Activated CD4-positive, alpha-beta T cell treated with anti-CD3 and anti-CD28 coated beads, Interleukin-2, amount 50 U/mL, for 1 hour (primary cell): ENCODE data around the gene MBD3L3.
"Not testable (repeated sequence)": the region's sequence is repeated elsewhere in the genome, so short reads cannot be mapped to it uniquely, and the experiment has no call there.

Experiments
- DNase-seq: peaks from one replicate; pipeline ENCODE4 v3.0.0-alpha.2; 2020

The MBD3L3 gene

DNA sequence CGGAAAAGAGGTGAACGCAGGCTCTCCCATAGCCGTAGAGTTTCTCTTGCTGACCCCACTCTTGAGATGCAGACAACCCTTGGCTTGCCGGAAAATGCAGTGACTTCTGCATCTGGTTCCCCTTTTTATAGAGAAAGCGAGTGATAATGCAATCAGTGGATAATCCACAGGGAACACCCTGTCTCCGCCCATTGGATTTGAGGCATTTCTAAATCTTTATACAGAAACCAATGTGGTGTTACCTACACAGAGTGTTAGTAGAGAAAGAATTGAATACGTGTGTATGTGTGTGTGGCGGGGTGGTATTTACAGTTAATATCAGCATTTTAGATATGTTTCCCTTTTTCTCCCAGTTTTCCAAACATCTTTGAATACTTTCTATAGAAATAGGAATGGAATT, at the start of gene MBD3L3:
TSS of gene MBD3L3 (minus strand) at position 101 of the 400 bp plus-strand sequence. CDS start at position 30, 71 bp downstream.
- DNase-seq, result not testable (repeated sequence)

DNA sequence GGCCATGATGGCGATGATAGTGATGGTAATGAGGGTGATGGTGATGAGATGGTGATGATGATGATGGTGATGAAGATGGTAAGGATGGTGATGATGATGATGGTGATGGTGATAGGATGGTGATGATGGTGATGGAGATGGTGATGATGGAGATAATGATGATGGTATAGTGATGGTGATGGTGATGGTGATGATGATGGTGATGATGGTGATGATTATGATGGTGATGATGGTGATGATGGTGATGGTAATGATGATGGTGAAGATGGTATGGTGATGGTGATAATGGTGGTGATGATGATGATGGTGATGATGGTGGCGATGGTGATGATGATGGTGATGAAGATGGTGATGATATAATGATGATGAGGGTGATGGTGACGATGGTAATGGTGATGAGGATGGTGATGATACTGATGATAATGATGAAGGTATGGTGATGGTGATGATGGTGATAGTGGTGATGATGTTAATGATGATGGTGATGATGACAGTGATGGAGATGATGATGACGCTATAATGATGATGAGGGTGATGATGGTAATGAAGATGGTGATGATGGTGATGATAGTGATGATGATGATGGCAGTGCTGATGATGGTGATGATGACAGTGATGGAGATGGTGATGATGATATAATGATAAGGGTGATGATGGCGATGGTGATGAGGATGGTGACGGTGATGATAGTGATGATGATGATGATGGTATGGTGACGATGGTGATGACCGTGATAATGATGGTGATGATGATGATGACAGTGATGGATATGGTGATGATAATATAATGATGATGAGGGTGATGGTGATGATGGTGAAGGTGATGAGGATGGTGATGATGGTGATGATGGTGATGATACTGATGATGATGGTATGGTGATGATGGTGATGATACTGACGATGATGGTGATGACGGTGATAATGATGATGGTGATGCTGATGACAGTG, 48.5 kb upstream of the MBD3L3 start:
- no peak for DNase-seq

DNA sequence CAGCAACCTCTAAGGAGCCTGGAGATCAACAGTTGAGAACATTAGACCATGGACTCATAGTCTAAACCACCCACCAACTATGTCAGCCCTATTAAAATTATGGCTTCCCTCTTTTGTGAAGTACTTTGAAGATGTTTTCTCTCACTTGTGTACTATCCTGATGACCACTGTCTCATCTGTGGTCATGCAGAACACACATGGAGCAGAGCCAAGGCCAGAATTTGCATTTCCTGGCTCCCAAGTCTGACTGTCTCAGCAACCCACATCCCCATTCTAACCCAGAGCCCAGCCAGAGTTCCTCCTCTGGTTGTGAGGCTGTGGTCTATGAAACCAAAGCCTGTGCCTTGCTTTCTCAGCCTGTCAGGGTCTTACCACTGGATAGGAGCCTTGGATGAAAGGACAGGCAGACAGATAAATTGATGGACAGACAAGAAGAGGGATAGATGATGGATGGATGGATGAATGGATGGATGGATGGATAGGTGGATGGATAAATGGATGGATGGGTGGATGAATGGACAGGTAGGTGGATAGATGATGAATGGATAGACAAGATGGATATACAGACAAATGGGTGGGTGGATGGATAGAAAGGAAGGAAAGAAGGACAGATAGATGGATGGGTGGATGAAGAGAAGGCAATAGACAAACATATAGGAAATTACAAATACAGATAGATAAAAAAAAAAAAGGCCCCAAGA, 46.4 kb upstream of the MBD3L3 start:
- DNase-seq, result no peak

DNA sequence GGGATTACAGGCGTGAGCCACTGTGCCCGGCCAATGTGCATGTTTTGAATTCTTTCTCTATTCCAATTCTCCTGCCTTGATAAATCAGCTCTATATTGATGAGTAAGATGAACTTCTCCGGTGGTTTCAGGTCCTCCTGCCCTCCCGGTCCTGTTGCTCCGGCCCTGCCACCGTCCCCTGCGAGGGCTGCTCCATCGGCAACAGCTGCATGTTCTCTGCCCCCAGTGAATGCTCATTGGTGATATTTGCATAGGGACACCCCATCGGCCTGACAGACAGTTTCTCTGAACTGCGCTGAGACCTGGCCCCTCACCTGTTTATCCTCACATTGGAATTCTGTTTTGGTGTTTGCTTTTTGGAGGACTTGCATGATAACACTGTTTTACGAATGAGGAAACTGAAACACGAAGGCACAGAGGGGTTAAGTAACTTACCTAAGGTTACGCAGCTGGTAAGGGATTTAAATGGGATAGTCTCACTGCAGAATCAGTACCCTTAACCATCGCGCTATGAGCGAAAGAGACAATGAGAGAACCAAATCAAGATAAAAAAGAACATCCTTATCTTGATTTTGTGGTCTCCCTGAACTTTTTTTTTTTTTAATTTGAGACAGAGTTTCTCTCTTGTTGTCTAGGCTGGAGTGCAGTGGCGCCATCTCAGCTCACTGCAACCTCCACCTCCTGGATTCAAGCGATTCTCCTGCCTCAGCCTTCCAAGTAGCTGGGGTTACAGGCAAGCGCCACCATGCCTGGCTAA, 43.2 kb upstream of the MBD3L3 start:
- peak; percentile 6 for DNase-seq

DNA sequence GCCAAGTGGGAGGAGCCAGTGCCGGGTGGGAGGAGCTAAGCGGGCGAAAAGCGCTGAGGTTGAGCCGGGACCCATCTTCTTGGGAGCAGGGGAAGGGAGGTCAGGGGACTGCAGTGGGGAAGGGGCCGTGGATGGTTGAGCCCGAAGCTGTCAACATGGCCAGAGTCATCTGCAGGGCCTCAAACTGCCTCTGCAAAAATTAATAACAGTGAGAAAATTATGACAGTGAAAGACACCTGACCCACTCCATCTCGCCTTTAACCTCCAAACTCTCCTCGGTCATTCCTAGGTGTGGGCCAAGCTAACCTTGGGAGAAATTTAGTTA, 41.1 kb upstream of the MBD3L3 start:
- peak; percentile 59 for DNase-seq

DNA sequence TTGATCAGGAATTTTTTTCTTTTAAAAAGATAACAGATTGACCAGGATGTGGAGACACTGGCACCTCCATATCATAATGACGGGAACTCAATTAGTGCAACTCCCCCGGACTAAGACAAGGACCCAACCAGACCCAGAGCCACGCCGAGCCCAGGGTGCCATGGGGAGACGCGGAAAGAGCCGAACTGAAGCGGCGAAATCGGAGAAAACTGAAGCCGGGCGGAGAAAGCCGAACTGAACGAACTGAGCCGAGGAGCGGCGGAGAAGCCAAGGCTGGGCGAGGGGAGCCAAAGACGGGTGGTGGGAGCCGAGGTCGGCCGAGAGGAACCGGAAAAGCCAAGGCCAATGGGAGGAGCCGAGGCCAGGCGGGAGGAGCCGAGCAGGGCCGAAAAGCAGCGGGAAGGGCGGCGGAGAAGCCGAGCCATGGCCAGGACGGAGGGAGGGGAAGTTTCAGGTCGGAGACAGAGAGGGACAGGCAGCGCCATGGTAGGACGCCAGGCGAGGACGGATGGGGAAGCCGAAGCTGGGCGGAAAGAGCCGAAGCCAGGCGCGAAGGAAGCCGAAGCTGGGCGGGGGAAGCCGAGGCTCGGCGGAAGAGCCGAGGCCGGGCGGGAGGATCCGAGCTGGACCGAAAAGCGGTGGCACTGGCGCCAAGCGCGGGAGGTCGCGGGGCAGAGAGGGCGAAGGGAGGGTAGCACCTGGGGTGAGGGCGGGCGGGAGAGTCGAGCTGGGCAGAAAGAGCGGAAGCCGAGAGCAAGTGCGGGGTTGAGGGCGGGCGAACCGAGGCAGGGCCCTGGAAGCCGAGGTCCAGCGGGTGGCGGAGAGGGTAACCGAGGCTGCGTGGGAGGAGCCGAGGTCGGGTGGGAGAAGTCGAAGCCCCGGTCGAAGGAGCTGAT, 40.5 kb upstream of the MBD3L3 start:
- DNase-seq, result peak; percentile 88

DNA sequence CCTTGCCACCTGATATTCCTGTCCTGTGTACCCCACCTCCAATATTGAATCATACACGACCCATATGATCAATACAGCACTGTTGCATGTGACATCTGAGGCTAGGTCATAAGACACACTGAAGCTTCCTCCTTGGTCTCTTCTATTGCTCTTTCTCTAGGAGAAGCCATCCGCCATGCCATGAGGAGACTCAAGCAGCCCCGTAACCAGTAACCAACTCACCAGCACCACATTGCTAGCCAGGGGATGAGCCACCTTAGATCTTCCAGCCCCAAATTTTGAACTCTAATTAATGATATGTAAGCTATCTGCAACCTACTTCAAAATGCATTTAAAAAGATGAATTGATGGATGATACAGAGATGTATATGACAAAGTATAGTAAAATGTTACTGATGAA, 39.6 kb upstream of the MBD3L3 start:
- no peak for DNase-seq

DNA sequence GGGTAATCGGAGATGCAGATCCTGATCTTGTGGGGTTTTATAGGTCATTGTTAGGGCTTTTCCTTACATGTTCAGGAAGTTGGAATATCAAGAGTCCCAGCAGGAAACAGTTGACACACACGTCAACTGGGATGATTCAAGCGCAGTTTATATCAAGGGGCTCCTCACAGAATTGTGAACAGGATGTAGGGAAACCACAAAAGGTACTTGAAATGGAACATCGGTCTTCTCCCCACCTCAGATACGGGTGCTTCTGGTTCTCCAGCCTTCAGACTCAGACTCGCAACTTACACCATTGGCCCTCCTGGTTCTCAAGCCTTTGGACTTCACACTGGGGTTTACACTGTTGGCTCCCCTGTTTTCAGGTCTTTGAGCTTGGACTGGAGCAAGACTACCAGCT, 30.5 kb upstream of the MBD3L3 start:
- DNase-seq, result no peak

DNA sequence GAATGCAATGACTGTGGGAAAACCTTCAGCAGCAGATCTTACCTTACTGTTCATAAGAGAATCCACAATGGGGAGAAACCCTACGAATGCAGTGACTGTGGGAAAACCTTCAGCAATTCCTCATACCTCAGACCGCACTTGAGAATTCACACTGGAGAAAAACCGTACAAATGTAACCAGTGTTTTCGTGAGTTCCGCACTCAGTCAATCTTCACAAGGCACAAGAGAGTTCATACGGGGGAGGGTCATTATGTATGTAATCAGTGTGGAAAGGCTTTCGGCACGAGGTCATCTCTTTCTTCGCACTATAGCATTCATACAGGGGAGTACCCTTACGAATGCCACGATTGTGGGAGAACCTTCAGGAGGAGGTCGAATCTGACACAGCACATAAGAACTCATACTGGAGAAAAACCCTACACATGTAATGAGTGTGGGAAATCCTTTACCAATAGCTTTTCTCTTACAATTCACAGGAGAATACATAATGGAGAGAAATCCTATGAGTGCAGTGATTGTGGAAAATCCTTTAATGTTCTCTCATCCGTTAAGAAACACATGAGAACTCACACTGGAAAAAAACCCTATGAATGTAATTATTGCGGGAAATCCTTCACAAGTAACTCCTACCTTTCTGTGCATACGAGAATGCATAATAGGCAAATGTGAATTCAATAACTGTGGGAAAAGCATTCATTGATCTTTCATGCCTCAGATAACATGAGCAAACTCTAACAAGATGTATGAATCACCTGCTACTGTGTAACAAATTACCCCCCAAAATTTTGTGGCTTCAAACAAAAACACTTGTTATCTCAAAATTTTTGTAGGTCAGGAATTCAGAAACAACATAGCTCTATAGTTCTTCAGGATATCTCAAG, 24.8 kb upstream of the MBD3L3 start:
- no peak for DNase-seq

DNA sequence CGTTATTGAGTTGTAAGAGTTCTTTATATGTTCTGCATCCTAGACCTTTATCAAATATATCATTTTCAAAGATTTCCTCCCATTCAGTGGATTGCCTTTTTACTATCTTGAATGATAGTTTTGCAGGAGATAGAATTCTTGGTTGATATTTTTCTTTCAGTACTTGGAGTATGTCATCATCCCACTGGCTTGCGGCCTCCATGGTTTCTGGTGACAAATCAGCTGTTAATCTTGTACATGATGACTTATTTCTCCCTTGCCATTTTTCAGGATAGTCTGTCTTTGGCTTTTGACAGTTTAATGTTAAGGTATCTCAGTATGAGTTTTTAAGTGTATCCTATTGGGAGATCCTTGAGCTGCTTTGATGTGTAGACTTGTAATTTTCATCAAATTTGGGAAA, 19.5 kb upstream of the MBD3L3 start:
- DNase-seq, result no peak

DNA sequence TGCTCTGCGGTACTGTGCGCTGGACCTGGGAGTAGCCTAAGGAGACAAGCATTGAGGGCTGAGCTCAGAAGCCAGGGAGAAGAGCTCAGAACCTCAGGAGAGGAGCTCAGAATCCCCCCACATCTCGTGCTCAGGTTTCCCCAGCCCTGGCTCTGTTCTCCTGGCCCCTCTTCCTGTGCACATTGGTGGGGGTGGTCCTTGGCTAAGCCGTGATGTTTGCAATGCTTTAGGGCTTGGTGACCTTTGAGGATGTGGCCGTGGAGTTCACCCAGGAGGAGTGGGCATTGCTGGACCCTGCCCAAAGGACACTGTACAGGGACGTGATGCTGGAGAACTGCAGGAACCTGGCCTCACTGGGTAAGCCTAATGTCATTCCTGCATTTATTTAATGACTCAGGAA, 17.7 kb upstream of the MBD3L3 start:
- no peak for DNase-seq

DNA sequence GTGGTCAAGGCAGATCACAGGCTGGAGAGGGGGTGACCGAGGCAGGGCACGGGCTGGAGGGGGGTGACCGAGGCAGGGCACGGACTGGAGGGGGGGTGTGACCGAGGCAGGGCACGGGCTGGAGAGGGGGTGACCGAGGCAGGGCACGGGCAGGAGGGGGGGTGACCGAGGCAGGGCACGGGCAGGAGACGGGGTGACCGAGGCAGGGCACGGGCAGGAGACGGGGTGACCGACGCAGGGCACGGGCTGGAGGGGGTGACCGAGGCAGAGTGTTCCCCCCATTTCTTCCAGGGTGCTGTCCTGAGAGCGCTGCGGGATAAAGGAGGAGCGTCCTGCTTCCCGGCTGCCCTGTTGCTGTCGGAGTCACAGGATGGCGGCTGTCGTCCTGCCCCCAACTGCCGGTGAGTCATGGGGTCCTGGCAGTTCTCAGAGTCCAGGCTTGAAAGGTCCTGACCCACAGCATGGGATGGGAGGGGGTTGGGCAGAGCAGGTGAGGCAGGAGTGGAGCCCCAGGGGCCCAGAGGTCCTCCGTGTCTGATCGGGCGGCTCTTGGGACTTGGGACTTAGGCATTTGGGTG, 16.3 kb upstream of the MBD3L3 start:
- DNase-seq, result no peak

DNA sequence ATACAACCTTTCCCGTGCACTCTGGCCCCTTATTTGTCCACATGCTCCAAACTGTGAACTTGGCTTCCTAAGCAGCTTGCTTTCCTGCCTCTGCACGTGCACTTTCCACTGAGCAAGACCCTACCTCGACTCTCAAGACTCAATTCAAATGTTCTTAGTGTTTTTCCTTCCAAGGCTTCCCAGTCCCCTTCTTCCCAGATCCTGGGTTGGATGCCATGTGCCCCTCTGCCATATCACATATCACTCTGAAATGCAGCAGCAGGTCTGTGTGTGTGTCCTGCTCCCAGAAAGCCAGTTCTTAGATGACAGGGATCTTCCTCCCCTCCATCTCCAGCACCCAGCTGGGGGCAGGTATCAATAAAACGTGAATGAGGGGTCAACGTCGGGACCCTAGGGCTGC, 14.1 kb upstream of the MBD3L3 start:
- DNase-seq, result no peak

DNA sequence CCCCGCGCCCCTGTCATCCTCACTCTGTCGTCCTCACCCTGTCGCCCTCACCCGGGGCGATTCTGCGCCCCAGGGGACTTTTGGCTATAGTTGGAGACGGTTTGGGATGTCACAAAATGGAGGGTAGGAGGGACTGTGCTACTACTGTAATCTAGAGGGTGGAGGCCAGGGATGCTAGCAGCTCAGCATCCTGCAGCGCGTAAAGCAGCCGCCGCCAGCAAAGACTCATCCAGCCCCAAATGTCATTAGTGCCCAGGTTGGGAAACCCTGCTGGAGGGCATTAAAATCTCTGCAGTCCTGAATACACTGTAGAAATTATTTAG, 11.4 kb upstream of the MBD3L3 start:
- DNase-seq, result no peak

DNA sequence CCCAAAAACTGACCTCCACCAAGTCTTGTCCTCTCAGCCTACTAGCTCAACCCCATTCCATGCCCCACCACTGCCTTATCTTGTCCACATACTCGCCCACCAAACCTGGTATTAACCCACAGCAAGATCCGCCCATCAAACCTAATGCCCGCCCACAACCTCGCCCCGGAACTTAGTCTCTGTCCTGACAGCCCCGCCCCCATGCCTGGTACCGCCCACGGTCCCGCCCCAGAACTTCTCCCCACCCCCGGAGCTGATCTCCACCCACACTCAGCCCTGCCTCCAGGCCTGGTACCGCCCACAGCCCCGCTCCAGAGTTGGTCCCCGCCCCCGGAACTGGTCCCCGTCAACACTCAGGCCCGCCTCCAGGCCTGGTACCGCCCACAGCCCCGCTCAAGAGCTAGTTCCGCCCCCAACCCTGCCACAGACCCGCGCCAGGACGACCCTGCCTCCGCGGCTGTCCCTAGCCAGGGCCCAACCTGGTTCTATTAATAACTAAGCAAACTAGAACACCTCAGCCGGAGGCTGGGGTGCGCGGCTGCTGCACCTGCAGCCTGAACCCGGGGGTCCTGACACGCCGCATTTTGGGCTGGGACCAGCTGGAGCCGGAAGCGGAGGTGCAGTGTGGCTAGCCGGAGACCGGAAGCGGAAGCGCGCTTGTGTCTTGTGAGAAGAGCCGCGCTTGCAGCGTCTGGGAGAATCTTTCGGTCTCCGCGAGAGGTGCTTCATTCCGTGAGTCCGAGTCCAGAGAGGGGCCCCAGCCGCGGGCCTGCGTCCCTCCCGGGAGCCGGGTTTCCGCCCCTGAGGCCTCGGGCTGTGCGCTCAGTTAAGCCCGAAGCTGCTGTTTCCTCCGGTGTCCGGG, 10.8 kb upstream of the MBD3L3 start, which contains the start of gene ZNF557:
TSS of gene ZNF557 (plus strand) at position 662 of the 862 bp plus-strand sequence. CDS start 5,372 bp downstream, outside the sequence.
- DNase-seq, result peak; percentile 99

DNA sequence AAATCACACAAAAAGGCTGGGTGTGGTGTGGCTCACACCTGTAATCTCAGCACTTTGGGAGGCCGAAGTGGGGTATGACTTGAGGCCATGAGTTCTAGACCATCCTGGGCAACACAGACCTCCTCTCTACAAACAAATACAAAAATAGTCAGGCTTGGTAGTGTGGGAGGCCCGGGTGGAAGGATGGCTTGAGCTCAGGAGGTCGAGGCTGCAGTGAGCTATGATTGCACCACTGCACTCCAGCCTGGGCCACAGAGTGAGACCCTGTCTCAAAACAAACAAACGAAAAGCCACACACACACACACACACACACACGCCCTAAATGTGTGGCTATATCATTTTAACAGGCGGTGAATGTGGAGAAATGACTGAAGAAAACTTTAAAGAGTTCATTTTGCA, 10.1 kb upstream of the MBD3L3 start:
- DNase-seq, result no peak

DNA sequence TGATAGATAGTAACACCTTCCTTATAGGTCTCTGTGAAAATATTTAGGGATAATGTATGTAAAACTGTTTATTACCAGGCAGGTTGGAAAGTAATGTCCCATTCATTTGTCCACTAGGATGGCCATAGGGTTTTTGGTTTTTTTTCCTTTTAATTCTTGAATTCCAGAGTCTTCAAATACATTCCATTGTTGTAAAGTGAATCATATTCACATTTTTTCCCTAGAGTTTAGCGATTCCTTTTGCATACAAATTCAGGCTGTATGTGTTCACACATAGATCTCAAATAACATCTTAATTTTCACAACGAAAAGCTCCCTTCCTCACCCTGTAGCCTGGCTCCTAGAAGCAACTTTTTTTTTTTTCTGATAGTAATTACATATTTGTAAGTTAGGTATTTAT, 9.2 kb upstream of the MBD3L3 start:
- no peak for DNase-seq

DNA sequence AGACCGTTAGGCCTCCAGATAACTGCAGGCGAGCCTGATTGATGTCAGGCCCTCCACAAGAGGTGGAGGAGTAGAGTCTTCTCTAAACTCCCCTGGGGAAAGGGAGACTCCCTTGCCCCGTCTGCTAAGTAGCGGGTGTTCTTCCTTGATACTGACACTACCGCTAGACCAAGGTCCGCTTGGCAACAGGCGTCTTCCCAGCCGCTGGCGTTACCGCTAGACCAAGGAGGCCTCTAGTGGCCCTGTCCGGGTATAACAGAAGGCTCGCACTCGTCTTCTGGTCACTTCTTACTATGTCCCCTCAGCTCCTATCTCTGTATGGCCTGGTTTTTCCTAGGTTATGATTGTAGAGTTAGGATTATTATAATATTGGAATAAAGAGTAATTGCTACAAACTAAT, 8.6 kb upstream of the MBD3L3 start:
- not testable (repeated sequence) for DNase-seq

DNA sequence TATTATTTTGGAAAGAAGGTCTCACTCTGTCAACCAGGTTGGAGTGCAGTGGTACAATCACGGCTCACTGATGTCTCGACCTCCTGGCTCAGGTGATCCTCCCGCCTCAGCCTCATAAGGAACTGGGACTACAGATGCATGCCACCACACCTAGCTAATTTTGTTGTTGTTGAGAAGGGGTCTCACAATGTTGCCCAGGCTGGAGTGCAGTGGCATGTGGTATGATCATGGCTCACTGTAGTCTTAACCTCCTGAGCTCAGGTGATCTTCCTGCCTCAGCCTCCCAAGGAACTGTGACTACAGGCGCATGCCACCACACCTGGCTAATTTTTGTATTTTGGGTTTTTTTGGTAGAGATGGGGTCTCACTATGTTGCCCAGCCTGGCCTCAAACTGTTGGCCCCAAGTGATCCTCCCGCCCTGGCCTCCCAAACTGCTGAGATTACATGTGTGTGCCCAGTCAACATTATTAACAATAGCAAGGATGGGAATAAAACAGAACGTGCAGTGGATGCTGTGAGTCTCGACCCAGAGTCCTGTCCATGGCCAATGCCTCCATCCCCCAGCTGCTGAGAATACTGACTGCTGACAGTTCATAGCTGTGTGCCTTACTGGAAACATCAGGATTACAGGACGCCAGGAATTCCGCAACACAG, 5.4 kb upstream of the MBD3L3 start:
- no peak for DNase-seq

DNA sequence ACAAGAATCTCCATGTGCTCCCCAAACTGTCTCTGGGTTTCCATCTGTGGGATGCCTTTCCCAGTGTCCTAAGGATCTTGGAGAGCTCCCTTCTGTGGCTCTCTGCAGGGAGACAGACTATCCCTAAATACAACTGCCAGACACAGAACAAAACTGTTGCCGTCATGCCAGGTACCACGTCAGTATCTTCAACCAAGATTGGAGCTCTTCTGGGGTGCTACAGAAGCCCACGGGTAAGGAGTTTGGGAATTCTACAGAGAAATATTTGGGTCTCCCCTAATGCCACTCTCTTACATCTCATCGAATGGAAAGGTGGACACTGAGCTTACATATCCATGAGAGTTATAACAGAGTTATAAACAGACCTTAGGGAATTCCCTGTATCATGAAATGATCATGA, 4.9 kb upstream of the MBD3L3 start:
- no peak for DNase-seq
